ENCODE measurements around the gene NUDT9.
"Not testable (repeated sequence)": the region's sequence is repeated elsewhere in the genome, so short reads cannot be mapped to it uniquely, and the experiment has no call there.

The NUDT9 gene

GRCh38 chr4:87420276-87420830 lies 2.0 kb upstream of the NUDT9 start:
- Mint-ChIP-seq H3K27ac (no peak overlapping the region), H3K9me3 (no peaks in the 10 kb centered on the region), H3K36me3 (peaks cover 0 to 2% of the 10 kb centered on the region in 2 donors), H3K27me3 (no peaks in the 10 kb centered on the region), H3K4me3 (no peak overlapping the region), H3K4me1 (peaks cover 5 to 26% of the 10 kb centered on the region in 2 donors)
- ATAC-seq (replicated peaks) (no peak), DNase-seq (no peak)

- H3K4me3 Mint-ChIP-seq, result peak overlapping the region; percentile 97 to 99
- H3K9me3 Mint-ChIP-seq, result no peaks in the 10 kb centered on the region
- peaks cover 0 to 2% of the 10 kb centered on the region in 2 donors for H3K36me3 Mint-ChIP-seq
- peaks cover 5 to 26% of the 10 kb centered on the region in 2 donors for H3K4me1 Mint-ChIP-seq
- H3K27me3 Mint-ChIP-seq, result no peaks in the 10 kb centered on the region
- DNase-seq, result no peak
- H3K27ac Mint-ChIP-seq, result peak overlapping the region; percentile 65
- no peak for ATAC-seq (replicated peaks)
Measured at GRCh38 chr4:87423317-87424098, 1.1 kb downstream of the NUDT9 start.

GRCh38 chr4:87424099-87424543 lies 1.7 kb downstream of the NUDT9 start:
- H3K27ac Mint-ChIP-seq; H3K9me3 Mint-ChIP-seq; H3K36me3 Mint-ChIP-seq; ATAC-seq (replicated peaks); DNase-seq; H3K27me3 Mint-ChIP-seq: not testable (repeated sequence)
- peak overlapping the region; percentile 78 to 99 for H3K4me3 Mint-ChIP-seq
- H3K4me1 Mint-ChIP-seq, result peaks cover 5 to 26% of the 10 kb centered on the region in 2 donors

- H3K4me1 Mint-ChIP-seq, result peaks cover 14 to 30% of the 10 kb centered on the region in 2 donors
- ATAC-seq (replicated peaks) (no peak), DNase-seq (no peak)
- peaks cover 2 to 3% of the 10 kb centered on the region in 2 donors for H3K36me3 Mint-ChIP-seq
- no peak overlapping the region for H3K4me3 Mint-ChIP-seq
- H3K27ac Mint-ChIP-seq, result no peak overlapping the region
- no peaks in the 10 kb centered on the region for H3K27me3 Mint-ChIP-seq
- no peaks in the 10 kb centered on the region for H3K9me3 Mint-ChIP-seq
Measured at GRCh38 chr4:87425711-87426110, 3.3 kb downstream of the NUDT9 start.

- DNase-seq (no peak), ATAC-seq (replicated peaks) (no peak)
- H3K27ac Mint-ChIP-seq, result no peak overlapping the region
- peaks cover 12 to 27% of the 10 kb centered on the region in 2 donors for H3K4me1 Mint-ChIP-seq
- no peak overlapping the region for H3K4me3 Mint-ChIP-seq
- H3K27me3 Mint-ChIP-seq, result no peaks in the 10 kb centered on the region
- peaks cover 2 to 3% of the 10 kb centered on the region in 2 donors for H3K36me3 Mint-ChIP-seq
- H3K9me3 Mint-ChIP-seq, result no peaks in the 10 kb centered on the region
Measured at GRCh38 chr4:87426865-87427517, 4.6 kb downstream of the NUDT9 start.

GRCh38 chr4:87427518-87427868 lies 5.1 kb downstream of the NUDT9 start:
- no peak overlapping the region for H3K27ac Mint-ChIP-seq
- DNase-seq, result no peak
- H3K36me3 Mint-ChIP-seq, result peaks cover 0 to 3% of the 10 kb centered on the region in 2 donors
- no peak overlapping the region for H3K4me3 Mint-ChIP-seq
- no peaks in the 10 kb centered on the region for H3K9me3 Mint-ChIP-seq
- H3K4me1 Mint-ChIP-seq, result peaks cover 12 to 30% of the 10 kb centered on the region in 2 donors
- no peak for ATAC-seq (replicated peaks)
- no peaks in the 10 kb centered on the region for H3K27me3 Mint-ChIP-seq

GRCh38 chr4:87428979-87429378 lies 6.6 kb downstream of the NUDT9 start:
- ATAC-seq (replicated peaks) (no peak), DNase-seq (no peak)
- H3K4me1 Mint-ChIP-seq, result peaks cover 12 to 34% of the 10 kb centered on the region in 2 donors
- no peaks in the 10 kb centered on the region for H3K27me3 Mint-ChIP-seq
- H3K9me3 Mint-ChIP-seq, result no peaks in the 10 kb centered on the region
- H3K27ac Mint-ChIP-seq, result no peak overlapping the region
- H3K4me3 Mint-ChIP-seq, result no peak overlapping the region
- peaks cover 0 to 10% of the 10 kb centered on the region in 2 donors for H3K36me3 Mint-ChIP-seq

GRCh38 chr4:87430038-87430437 lies 7.7 kb downstream of the NUDT9 start:
- no peak for ATAC-seq (replicated peaks)
- Mint-ChIP-seq H3K4me3 (no peak overlapping the region), H3K4me1 (peaks cover 12 to 24% of the 10 kb centered on the region in 2 donors), H3K27ac (no peak overlapping the region), H3K9me3 (no peaks in the 10 kb centered on the region), H3K36me3 (peaks cover 0 to 10% of the 10 kb centered on the region in 2 donors), H3K27me3 (no peaks in the 10 kb centered on the region)
- DNase-seq, result no peak

GRCh38 chr4:87433342-87433741 lies 11.0 kb downstream of the NUDT9 start:
- H3K4me1 Mint-ChIP-seq, result peaks cover 12 to 22% of the 10 kb centered on the region in 2 donors
- ATAC-seq (replicated peaks), result no peak
- DNase-seq, result no peak
- no peaks in the 10 kb centered on the region for H3K27me3 Mint-ChIP-seq
- H3K27ac Mint-ChIP-seq, result no peak overlapping the region
- peaks cover 17 to 25% of the 10 kb centered on the region in 2 donors for H3K36me3 Mint-ChIP-seq
- H3K4me3 Mint-ChIP-seq, result no peak overlapping the region
- H3K9me3 Mint-ChIP-seq, result no peaks in the 10 kb centered on the region

- ATAC-seq (replicated peaks) (no peak), DNase-seq (no peak)
- Mint-ChIP-seq H3K27ac (no peak overlapping the region), H3K36me3 (peaks cover 30 to 42% of the 10 kb centered on the region in 2 donors), H3K9me3 (no peaks in the 10 kb centered on the region), H3K27me3 (no peaks in the 10 kb centered on the region), H3K4me3 (no peak overlapping the region), H3K4me1 (no peaks in the 10 kb centered on the region)
Measured at GRCh38 chr4:87442889-87443288, 20.5 kb downstream of the NUDT9 start.

GRCh38 chr4:87444741-87445140 lies 22.4 kb downstream of the NUDT9 start:
- no peak for ATAC-seq (replicated peaks)
- H3K36me3 Mint-ChIP-seq, result peaks cover 19 to 36% of the 10 kb centered on the region in 2 donors
- no peak overlapping the region for H3K27ac Mint-ChIP-seq

GRCh38 chr4:87445964-87446363 lies 23.6 kb downstream of the NUDT9 start:
- Mint-ChIP-seq H3K36me3 (peaks cover 22 to 35% of the 10 kb centered on the region in 2 donors), H3K27me3 (no peaks in the 10 kb centered on the region), H3K4me3 (no peak overlapping the region), H3K9me3 (no peaks in the 10 kb centered on the region), H3K4me1 (no peaks in the 10 kb centered on the region), H3K27ac (no peak overlapping the region)
- ATAC-seq (replicated peaks) (no peak), DNase-seq (no peak)

More at GRCh38 chr4:87444741-87445140, 22.4 kb downstream of the NUDT9 start:
- Mint-ChIP-seq H3K27me3 (no peaks in the 10 kb centered on the region), H3K9me3 (no peaks in the 10 kb centered on the region), H3K4me3 (no peak overlapping the region), H3K4me1 (no peaks in the 10 kb centered on the region)
- no peak for DNase-seq

- ATAC-seq (replicated peaks); H3K27ac Mint-ChIP-seq; H3K4me3 Mint-ChIP-seq; DNase-seq; H3K27me3 Mint-ChIP-seq; H3K9me3 Mint-ChIP-seq; H3K4me1 Mint-ChIP-seq: not testable (repeated sequence)
- peaks cover 26 to 39% of the 10 kb centered on the region in 2 donors for H3K36me3 Mint-ChIP-seq
Measured at GRCh38 chr4:87446375-87446774, 24.0 kb downstream of the NUDT9 start.

- no peaks in the 10 kb centered on the region for H3K27me3 Mint-ChIP-seq
- ATAC-seq (replicated peaks), result no peak
- no peaks in the 10 kb centered on the region for H3K4me1 Mint-ChIP-seq
- H3K9me3 Mint-ChIP-seq, result no peaks in the 10 kb centered on the region
- H3K27ac Mint-ChIP-seq, result no peak overlapping the region
- H3K36me3 Mint-ChIP-seq, result peaks cover 21 to 23% of the 10 kb centered on the region in 2 donors
- H3K4me3 Mint-ChIP-seq, result no peak overlapping the region
- DNase-seq, result no peak
Measured at GRCh38 chr4:87451537-87451936, 29.2 kb downstream of the NUDT9 start.
